Embryonic facial prominence (tissue), 1 donor: Measurements from ENCODE around the gene TPH2.

Experiments
- DNase-seq: peaks from one replicate; pipeline ENCODE4 v3.0.0-alpha.2; 2016; ENCODE audit errors: extremely low spot score

The TPH2 gene

GRCh38 chr12:72033991-72034390, 95.3 kb downstream of the TPH2 start:
- DNase-seq: no peak

GRCh38 chr12:72035625-72036024, 97.0 kb downstream of the TPH2 start:
- DNase-seq: no peak

GRCh38 chr12:72036393-72036792, 97.7 kb downstream of the TPH2 start:
- DNase-seq: no peak

GRCh38 chr12:72037006-72037795, 98.6 kb downstream of the TPH2 start:
- no peak for DNase-seq

- DNase-seq: no peak
Measured at GRCh38 chr12:72041811-72042210, 103.2 kb downstream of the TPH2 start.

- DNase-seq: no peak
Measured at GRCh38 chr12:72053604-72054003, 115.0 kb downstream of the TPH2 start.

GRCh38 chr12:72054511-72054910, 115.9 kb downstream of the TPH2 start:
- DNase-seq: no peak

- DNase-seq: no peak
Measured at GRCh38 chr12:72057330-72057914, 118.8 kb downstream of the TPH2 start.

- no peak for DNase-seq
Measured at GRCh38 chr12:72063073-72063472, 124.4 kb downstream of the TPH2 start.

GRCh38 chr12:72071030-72071429, 132.4 kb downstream of the TPH2 start:
- no peak for DNase-seq

GRCh38 chr12:72072592-72073212, 134.1 kb downstream of the TPH2 start:
- DNase-seq: peak; percentile 16

- no peak for DNase-seq
Measured at GRCh38 chr12:72074065-72074464, 135.4 kb downstream of the TPH2 start.

GRCh38 chr12:72074956-72075355, 136.3 kb downstream of the TPH2 start:
- DNase-seq: no peak

GRCh38 chr12:72075401-72075800, 136.8 kb downstream of the TPH2 start:
- no peak for DNase-seq

GRCh38 chr12:72075891-72076557, 137.4 kb downstream of the TPH2 start:
- no peak for DNase-seq

- DNase-seq: no peak
Measured at GRCh38 chr12:72076558-72076915, 137.9 kb downstream of the TPH2 start.

GRCh38 chr12:72077111-72077820, 138.6 kb downstream of the TPH2 start:
- DNase-seq: no peak

GRCh38 chr12:72081777-72082176, 143.1 kb downstream of the TPH2 start:
- no peak for DNase-seq
